ENCODE data around the gene KCNQ1OT1.

KCNQ1OT1 gene

GRCh38 chr11:2579315-2580060, 120.3 kb downstream of the KCNQ1OT1 start:
- H3K27ac ChIP-seq: no peak overlapping the region
- H3K4me3 ChIP-seq: no peak overlapping the region

- Histone ChIP-seq H3K27ac (no peak overlapping the region), H3K4me3 (no peak overlapping the region)
These were observed 120.9 kb downstream of the KCNQ1OT1 start for GRCh38 chr11:2578929-2579270.

GRCh38 chr11:2577991-2578928, 121.5 kb downstream of the KCNQ1OT1 start:
- Histone ChIP-seq H3K27ac (no peak overlapping the region), H3K4me3 (no peak overlapping the region)

GRCh38 chr11:2577031-2577990, 122.5 kb downstream of the KCNQ1OT1 start:
- Histone ChIP-seq H3K4me3 (no peak overlapping the region), H3K27ac (no peak overlapping the region)

GRCh38 chr11:2576549-2576948, 123.2 kb downstream of the KCNQ1OT1 start:
- H3K27ac ChIP-seq: no peak overlapping the region
- no peak overlapping the region for H3K4me3 ChIP-seq

GRCh38 chr11:2576111-2576510, 123.7 kb downstream of the KCNQ1OT1 start:
- Histone ChIP-seq H3K27ac (no peak overlapping the region), H3K4me3 (no peak overlapping the region)

GRCh38 chr11:2575591-2576051, 124.2 kb downstream of the KCNQ1OT1 start:
- no peak overlapping the region for H3K27ac ChIP-seq
- H3K4me3 ChIP-seq: no peak overlapping the region

- H3K27ac ChIP-seq: no peak overlapping the region
- H3K4me3 ChIP-seq: no peak overlapping the region
These were observed 125.0 kb downstream of the KCNQ1OT1 start for GRCh38 chr11:2574553-2575535.

- Histone ChIP-seq H3K27ac (no peak overlapping the region), H3K4me3 (no peak overlapping the region)
These were observed 125.7 kb downstream of the KCNQ1OT1 start for GRCh38 chr11:2574043-2574552.

- no peak overlapping the region for H3K27ac ChIP-seq
- H3K4me3 ChIP-seq: no peak overlapping the region
These were observed 126.4 kb downstream of the KCNQ1OT1 start for GRCh38 chr11:2573240-2574042.

- no peak overlapping the region for H3K4me3 ChIP-seq
- H3K27ac ChIP-seq: no peak overlapping the region
These were observed 127.1 kb downstream of the KCNQ1OT1 start for GRCh38 chr11:2572491-2573239.

GRCh38 chr11:2571598-2572281, 128.1 kb downstream of the KCNQ1OT1 start:
- no peak overlapping the region for H3K4me3 ChIP-seq
- no peak overlapping the region for H3K27ac ChIP-seq

GRCh38 chr11:2570841-2571597, 128.8 kb downstream of the KCNQ1OT1 start:
- Histone ChIP-seq H3K27ac (no peak overlapping the region), H3K4me3 (no peak overlapping the region)

GRCh38 chr11:2570211-2570811, 129.5 kb downstream of the KCNQ1OT1 start:
- Histone ChIP-seq H3K4me3 (no peak overlapping the region), H3K27ac (no peak overlapping the region)

GRCh38 chr11:2569731-2570210, 130.0 kb downstream of the KCNQ1OT1 start:
- no peak overlapping the region for H3K27ac ChIP-seq
- no peak overlapping the region for H3K4me3 ChIP-seq
